ENCODE measurements around the gene SLC24A3.

GRCh38 chr20:19473922-19474286 is 261.5 kb downstream of the SLC24A3 start:
- no peak for TF ChIP-seq CTCF (IDR thresholded peaks at IDR 0.05)
- no peak for TF ChIP-seq POLR2A (IDR thresholded peaks at IDR 0.05)

Data from heart left ventricle (tissue), 13 donors.